GM12878 (cell line): ENCODE data around the gene CBFA2T3. TPM values are rescaled to one million over a fixed set of nuclear protein-coding genes. Genes with fewer than 3 reads are reported as not detected.

Experiments used
- BHLHE40 ChIP-seq, 2 experiments: fragments of 450-650 bp in 1 of 2; IDR thresholded peaks; 2 replicates each; pipeline ENCODE4 v1.6.1; 2011 to 2017; ENCODE audit warnings: low read depth in 2 of 2, borderline replicate concordance in 1 of 2, improper control_type of control experiment in 1 of 2, low read length in 1 of 2, mild to moderate bottlenecking in 1 of 2
- CEBPZ ChIP-seq: fragments of 150-350 bp; IDR thresholded peaks from 2 replicates; pipeline ENCODE4 v1.6.1; 2016; ENCODE audit warnings: low read depth, low read length
- CHD4 ChIP-seq: fragments of 200-600 bp; sonication (generic); IDR thresholded peaks from 2 replicates; pipeline ENCODE4 v1.6.1; 2016; ENCODE audit warnings: mild to moderate bottlenecking
- E2F4 ChIP-seq: IDR thresholded peaks from 2 replicates; pipeline ENCODE4 v1.6.1; 2012; ENCODE audit warnings: low read depth, low read length, improper control_type of control experiment
- E2F8 ChIP-seq: fragments of 450-650 bp; IDR thresholded peaks from 2 replicates; pipeline ENCODE4 v1.6.1; 2018; ENCODE audit warnings: mild to moderate bottlenecking, low read depth, moderate library complexity; ENCODE audit not compliant: partially characterized antibody
- FOXK2 ChIP-seq: fragments of 450-650 bp; IDR thresholded peaks from 2 replicates; pipeline ENCODE4 v1.6.1; 2017; ENCODE audit warnings: mild to moderate bottlenecking, moderate library complexity
- HDGF ChIP-seq: fragments of 450-650 bp; IDR thresholded peaks from 2 replicates; pipeline ENCODE4 v1.6.1; 2016; ENCODE audit warnings: antibody characterized with exemption
- NFIC ChIP-seq: IDR thresholded peaks from 2 replicates; pipeline ENCODE4 v1.6.1; 2012; ENCODE audit warnings: low read depth, mild to moderate bottlenecking, inconsistent platforms, low read length, moderate library complexity
- PML ChIP-seq: IDR thresholded peaks from 2 replicates; pipeline ENCODE4 v1.6.1; 2012; ENCODE audit warnings: low read length, inconsistent platforms
- SIN3A ChIP-seq: IDR thresholded peaks from 2 replicates; pipeline ENCODE4 v1.6.1; 2012; ENCODE audit warnings: low read depth, low read length, improper control_type of control experiment
- SP1 ChIP-seq: IDR thresholded peaks from one replicate; pipeline ENCODE4 v1.6.1; 2011; ENCODE audit warnings: low read depth, low read length
- SPI1 ChIP-seq: IDR thresholded peaks from 2 replicates; pipeline ENCODE4 v1.6.1; 2011; ENCODE audit warnings: low read depth, mild to moderate bottlenecking, low read length, moderate library complexity, borderline replicate concordance; ENCODE audit not compliant: insufficient read depth
- SRF ChIP-seq, 2 experiments: IDR thresholded peaks; 2 replicates each; pipeline ENCODE4 v1.6.1; 2011; ENCODE audit warnings: low read depth in 2 of 2, low read length in 2 of 2, mild to moderate bottlenecking in 1 of 2, moderate library complexity in 1 of 2
- STAT1 ChIP-seq: fragments of 450-650 bp; conservative IDR thresholded peaks from 2 replicates; pipeline ENCODE4 v1.6.1; 2014; ENCODE audit warnings: antibody characterized with exemption, mild to moderate bottlenecking
- STAT3 ChIP-seq: IDR thresholded peaks from 2 replicates; pipeline ENCODE4 v1.6.1; 2011; ENCODE audit warnings: low read depth, low read length, improper control_type of control experiment
- TCF12 ChIP-seq: IDR thresholded peaks from 2 replicates; pipeline ENCODE4 v1.6.1; 2011; ENCODE audit warnings: low read depth, mild to moderate bottlenecking, low read length
- ZBTB33 ChIP-seq: fragments of 450-650 bp; IDR thresholded peaks from 2 replicates; pipeline ENCODE4 v1.6.1; 2017; ENCODE audit warnings: mild to moderate bottlenecking
- ZBTB4 ChIP-seq: fragments of 450-650 bp; formaldehyde crosslinking; IDR thresholded peaks from 2 replicates; pipeline ENCODE4 v1.4.0; 2022; ENCODE audit warnings: mild to moderate bottlenecking, moderate library complexity
- polyA plus RNA-seq, 11 experiments: library from polyadenylated mRNA; depleted of rRNA in 4 of 11; unstranded in 6 of 11; stranded (reverse) in 5 of 11; fragments of >200 nt; fragmentation: Nextera tagmentation in 4 of 11; fragmentation: Illumina TruSeq in 1 of 11; extraction: Ambion mirVana in 4 of 11; extraction: Trizol in 1 of 11; gene quantifications; 1 replicate in 1 of 11; 2 replicates in 10 of 11; pipeline versions ENCODE4 v1.2.1 to v1.2.3, GENCODE V29; 2011 to 2016; ENCODE audit warnings: inconsistent platforms in 2 of 11, missing spikeins in 2 of 11, low read depth in 1 of 11
- total RNA-seq, 4 experiments: library from RNA; depleted of rRNA in 3 of 4; stranded (reverse); fragments of >200 nt in 3 of 4; fragmentation: Illumina TruSeq in 1 of 4; extraction: Trizol in 1 of 4; gene quantifications; 2 replicates each; pipeline versions ENCODE4 v1.2.1 to v1.2.3, GENCODE V29; 2013 to 2021

The CBFA2T3 gene
- total and polyA plus RNA-seq, 10 of the 15 experiments (the other 5 are each of a cell fraction or from before 2014, with no cell fraction given) = 0.69 to 42.6 (median 4.5) TPM

GRCh38 chr16:88976366-88977017 lies 515 bp downstream of the CBFA2T3 start (continued):
- TF ChIP-seq ZBTB33 = no peak
- TF ChIP-seq SPI1 = no peak
- TF ChIP-seq PML = no peak
- peak; percentile 23; the same call in 1 of the 2 replicates for TF ChIP-seq FOXK2
- no peak for TF ChIP-seq E2F8
- no peak for TF ChIP-seq HDGF
- TF ChIP-seq SRF (IDR thresholded peaks at IDR 0.05; ENCODE audit: low read depth in 2 of 2, low read length in 2 of 2) = no peak
- 0 out of 4 replicates have a peak, but pooled peaks of 1 of the 2 experiments have one; percentile 14 for TF ChIP-seq BHLHE40 (IDR thresholded peaks at IDR 0.05; ENCODE audit: borderline replicate concordance in 1 of 2, low read depth in 2 of 2, low read length in 1 of 2)
- 0 out of 2 replicates have a peak, but pooled peaks have one; percentile 35 for TF ChIP-seq SIN3A
- TF ChIP-seq ZBTB4 (CRISPR knock-in tag) = no peak
- TF ChIP-seq NFIC = no peak
- TF ChIP-seq CEBPZ = no peak
- TF ChIP-seq STAT3 = no peak
- no peak for TF ChIP-seq STAT1
- TF ChIP-seq E2F4 = no peak
- peak; percentile 87 for TF ChIP-seq TCF12
- no peak for TF ChIP-seq CHD4
- no peak for TF ChIP-seq SP1
